ENCODE measurements around the gene CAMK1G. TPM values are rescaled to one million over a fixed set of nuclear protein-coding genes. Genes with fewer than 3 reads are reported as not detected.

The CAMK1G gene
- total RNA-seq, 2 experiments from 2014 or later = not detected

- intact Hi-C loops (cut with DNase I, micrococcal nuclease) = no loop called here
- DNase-seq = no peak
- Histone ChIP-seq H3K27ac (ENCODE audit: low read depth in 1 of 2, low read length in 2 of 2) (no peak overlapping the region), H3K9me3 (ENCODE audit: control insufficient read depth in 1 of 2, insufficient read depth in 1 of 2, low read length in 2 of 2) (peaks cover 0 to 4% of the 10 kb centered on the region in 2 experiments), H3K4me1 (ENCODE audit: insufficient read depth, low read length) (peaks cover 10% of the 10 kb centered on the region), H3K36me3 (ENCODE audit: insufficient read depth, low read length) (no peaks in the 10 kb centered on the region), H3K4me3 (ENCODE audit: low read length) (no peak overlapping the region), H3K27me3 (ENCODE audit: control insufficient read depth in 1 of 2, insufficient read depth in 2 of 2, low read length in 2 of 2) (peaks cover 13 to 17% of the 10 kb centered on the region in 2 experiments)
- H3K27ac Mint-ChIP-seq = no peak overlapping the region
- no peaks in the 10 kb centered on the region for H3K4me1 Mint-ChIP-seq (ENCODE audit: low read depth)
- ATAC-seq (ENCODE audit: poor library complexity) = no peak
- no peaks in the 10 kb centered on the region for H3K36me3 Mint-ChIP-seq (ENCODE audit: low read depth)
- ChIA-PET POLR2A (no interaction called here), CTCF (no interaction called here)
- peaks cover 24% of the 10 kb centered on the region for H3K27me3 Mint-ChIP-seq
- no peak for TF ChIP-seq CTCF (IDR thresholded peaks at IDR 0.05)
- no peaks in the 10 kb centered on the region for H3K9me3 Mint-ChIP-seq
- H3K4me3 Mint-ChIP-seq = no peak overlapping the region
Measured at GRCh38 chr1:209589863-209590262, 6.3 kb downstream of the CAMK1G start.

DNA sequence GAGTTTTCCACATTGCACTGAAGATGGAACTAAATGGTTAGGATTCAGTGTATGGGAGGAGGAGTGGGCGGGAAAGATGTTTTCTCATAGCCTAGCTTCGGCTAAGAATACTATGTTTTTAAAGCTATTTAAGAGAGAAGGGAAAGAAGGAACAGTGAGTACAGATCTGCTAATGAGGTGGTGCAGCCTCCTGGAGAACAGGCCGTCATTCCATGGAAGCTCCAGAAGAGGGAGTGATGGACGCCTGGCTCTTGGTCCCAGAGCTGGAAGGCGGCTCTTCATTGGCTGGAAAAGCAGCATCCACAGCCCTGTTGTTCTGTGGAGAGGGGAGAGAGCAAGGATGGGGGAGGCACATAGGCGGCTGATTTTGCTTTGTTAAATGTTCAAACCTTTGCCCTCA, 6.9 kb downstream of the CAMK1G start:
- H3K27me3 ChIP-seq (ENCODE audit: control insufficient read depth in 1 of 2, insufficient read depth in 2 of 2, low read length in 2 of 2) = peaks cover 8 to 12% of the 10 kb centered on the region in 2 experiments
- DNase-seq (no peak), ATAC-seq (ENCODE audit: poor library complexity) (no peak)
- H3K9me3 ChIP-seq (ENCODE audit: control insufficient read depth in 1 of 2, insufficient read depth in 1 of 2, low read length in 2 of 2) = peaks cover 0 to 4% of the 10 kb centered on the region in 2 experiments
- H3K9me3 Mint-ChIP-seq = no peaks in the 10 kb centered on the region
- H3K27ac Mint-ChIP-seq = no peak overlapping the region
- peaks cover 24% of the 10 kb centered on the region for H3K27me3 Mint-ChIP-seq
- H3K4me1 ChIP-seq (ENCODE audit: insufficient read depth, low read length) = peaks cover 7% of the 10 kb centered on the region
- no peak overlapping the region for H3K4me3 ChIP-seq (ENCODE audit: low read length)
- H3K4me1 Mint-ChIP-seq (ENCODE audit: low read depth) = no peaks in the 10 kb centered on the region
- no peak overlapping the region for H3K27ac ChIP-seq (ENCODE audit: low read depth in 1 of 2, low read length in 2 of 2)
- intact Hi-C loops (cut with DNase I, micrococcal nuclease) = no loop called here
- no peak overlapping the region for H3K4me3 Mint-ChIP-seq
- ChIA-PET POLR2A (no interaction called here), CTCF (no interaction called here)
- no peak for TF ChIP-seq CTCF (IDR thresholded peaks at IDR 0.05)
- H3K36me3 ChIP-seq (ENCODE audit: insufficient read depth, low read length) = no peaks in the 10 kb centered on the region
- no peaks in the 10 kb centered on the region for H3K36me3 Mint-ChIP-seq (ENCODE audit: low read depth)

GRCh38 chr1:209593747-209594146, 10.2 kb downstream of the CAMK1G start:
- no peak for DNase-seq
- H3K4me3 ChIP-seq (ENCODE audit: low read length) = no peak overlapping the region
- no peak overlapping the region for H3K27ac ChIP-seq (ENCODE audit: low read depth in 1 of 2, low read length in 2 of 2)
- H3K4me1 ChIP-seq (ENCODE audit: insufficient read depth, low read length) = no peaks in the 10 kb centered on the region
- peaks cover 0 to 3% of the 10 kb centered on the region in 2 experiments for H3K9me3 ChIP-seq (ENCODE audit: control insufficient read depth in 1 of 2, insufficient read depth in 1 of 2, low read length in 2 of 2)
- no peak overlapping the region for H3K27ac Mint-ChIP-seq
- no peaks in the 10 kb centered on the region for H3K4me1 Mint-ChIP-seq (ENCODE audit: low read depth)
- no peak for ATAC-seq (ENCODE audit: poor library complexity)
- no peak overlapping the region for H3K4me3 Mint-ChIP-seq
- H3K36me3 ChIP-seq (ENCODE audit: insufficient read depth, low read length) = no peaks in the 10 kb centered on the region
- intact Hi-C loops (cut with DNase I, micrococcal nuclease) = no loop called here
- ChIA-PET CTCF (no interaction called here), POLR2A (no interaction called here)
- no peaks in the 10 kb centered on the region for H3K36me3 Mint-ChIP-seq (ENCODE audit: low read depth)
- no peaks in the 10 kb centered on the region for H3K27me3 ChIP-seq (ENCODE audit: control insufficient read depth in 1 of 2, insufficient read depth in 2 of 2, low read length in 2 of 2)
- TF ChIP-seq CTCF (IDR thresholded peaks at IDR 0.05) = no peak
- no peaks in the 10 kb centered on the region for H3K9me3 Mint-ChIP-seq
- H3K27me3 Mint-ChIP-seq = peaks cover 8% of the 10 kb centered on the region

Data from CD4-positive, alpha-beta T cell (primary cell).